ENCODE data around the gene SMIM8.

SMIM8 gene

GRCh38 chr6:87341158-87341557 is 18.8 kb downstream of the SMIM8 start:
- ChIA-PET POLR2A (no interaction called here), CTCF (interaction anchor here (1.5 to 1.7 kb wide), 3 partner anchors 12 to 259 kb away, joined by 3 to 7 read pairs (median 4); partner anchors contain the start of gene GJB7)
- no peak for DNase-seq (ENCODE audit: extremely low spot score)
- no peak for TF ChIP-seq CTCF (IDR thresholded peaks at IDR 0.05; ENCODE audit: control extremely low read depth, extremely low read depth, low read depth, missing control alignments)

GRCh38 chr6:87341899-87342298 is 19.5 kb downstream of the SMIM8 start:
- POLR2A ChIA-PET, result no interaction called here
- TF ChIP-seq CTCF (IDR thresholded peaks at IDR 0.05; ENCODE audit: control extremely low read depth, extremely low read depth, low read depth, missing control alignments), result no peak
- CTCF ChIA-PET, result interaction anchor here (1.2 to 1.7 kb wide), 4 partner anchors 12 to 259 kb away, joined by 3 to 7 read pairs (median 4); partner anchors contain the start of gene GJB7
- peak; percentile 30 for DNase-seq (ENCODE audit: extremely low spot score)

GRCh38 chr6:87342829-87343228 is 20.4 kb downstream of the SMIM8 start:
- TF ChIP-seq CTCF (IDR thresholded peaks at IDR 0.05; ENCODE audit: control extremely low read depth, extremely low read depth, low read depth, missing control alignments), result no peak
- ChIA-PET CTCF (interaction anchor here (1.2 to 1.7 kb wide), 3 partner anchors 13 to 22 kb away, joined by 3 to 7 read pairs (median 4); partner anchors contain the start of gene GJB7), POLR2A (no interaction called here)
- DNase-seq (ENCODE audit: extremely low spot score), result no peak

GRCh38 chr6:87344731-87345130 is 22.3 kb downstream of the SMIM8 start, which contains the start of gene C6orf163:
TSS of gene C6orf163 (plus strand) at chr6:87344813. CDS start at chr6:87345100, 287 bp downstream.
- no peak for TF ChIP-seq CTCF (IDR thresholded peaks at IDR 0.05; ENCODE audit: control extremely low read depth, extremely low read depth, low read depth, missing control alignments)
- ChIA-PET POLR2A (no interaction called here), CTCF (interaction anchor here (1.1 to 1.5 kb wide), 4 partner anchors 11 to 266 kb away, joined by 3 to 6 read pairs (median 3); no protein-coding TSS in a partner anchor)
- DNase-seq (ENCODE audit: extremely low spot score), result no peak

GRCh38 chr6:87346700-87347099 is 24.3 kb downstream of the SMIM8 start:
- ChIA-PET CTCF (no interaction called here), POLR2A (no interaction called here)
- TF ChIP-seq CTCF (IDR thresholded peaks at IDR 0.05; ENCODE audit: control extremely low read depth, extremely low read depth, low read depth, missing control alignments), result no peak
- no peak for DNase-seq (ENCODE audit: extremely low spot score)

GRCh38 chr6:87349896-87350295 is 27.5 kb downstream of the SMIM8 start:
- ChIA-PET POLR2A (no interaction called here), CTCF (interaction anchor here (0.9 to 1.3 kb wide), 4 partner anchors 10 to 27 kb away, joined by 3 to 4 read pairs (median 3); partner anchors contain the start of gene SMIM8)
- DNase-seq (ENCODE audit: extremely low spot score), result no peak
- no peak for TF ChIP-seq CTCF (IDR thresholded peaks at IDR 0.05; ENCODE audit: control extremely low read depth, extremely low read depth, low read depth, missing control alignments)
